UCSD-AML1 (cell line): ENCODE results near the gene AQP6.

ENCODE experiments used
- DNase-seq: peaks from one replicate; lab custom pipeline; 2025; ENCODE audit not compliant: unreplicated experiment; lab: John Stamatoyannopoulos, UW

Gene AQP6

DNA sequence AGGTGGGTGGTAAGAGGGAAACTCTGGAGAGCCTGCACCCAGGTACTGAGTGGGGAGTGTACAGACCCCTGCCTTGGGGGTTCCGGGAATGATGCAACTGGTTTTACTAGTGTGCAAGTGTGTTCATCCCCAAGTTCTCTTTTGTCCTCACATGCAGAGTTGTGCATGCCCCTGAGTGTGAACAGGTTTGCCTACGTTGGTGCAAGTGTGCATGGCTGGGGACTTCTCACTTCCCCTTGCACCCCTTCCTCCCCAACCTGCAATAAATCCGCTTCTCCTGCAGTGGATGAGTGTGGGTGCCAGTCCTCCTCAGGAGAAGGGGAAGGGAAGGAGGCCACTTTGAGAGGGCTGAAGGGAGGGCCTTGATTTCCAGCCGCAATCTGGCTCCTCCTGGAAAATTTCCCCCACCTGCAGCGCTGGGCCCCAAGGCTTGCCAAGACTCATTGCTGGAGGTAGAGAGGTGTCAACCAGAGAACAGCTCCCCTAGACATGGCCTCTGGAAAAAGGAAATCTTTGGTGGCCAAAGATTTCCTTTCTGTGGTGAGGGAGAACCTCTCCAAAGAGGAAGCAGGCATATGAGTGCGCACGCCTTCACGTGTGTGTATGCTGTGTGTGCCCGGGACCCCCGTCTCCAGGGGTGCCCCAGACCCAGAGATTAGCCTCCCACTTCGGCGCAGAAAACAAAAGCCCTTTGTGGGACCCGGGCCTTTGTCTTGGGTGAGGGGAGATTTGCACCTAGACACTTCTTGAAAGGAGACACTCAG is 16.7 kb upstream of the AQP6 start:
- DNase-seq: peak; percentile 36

DNA sequence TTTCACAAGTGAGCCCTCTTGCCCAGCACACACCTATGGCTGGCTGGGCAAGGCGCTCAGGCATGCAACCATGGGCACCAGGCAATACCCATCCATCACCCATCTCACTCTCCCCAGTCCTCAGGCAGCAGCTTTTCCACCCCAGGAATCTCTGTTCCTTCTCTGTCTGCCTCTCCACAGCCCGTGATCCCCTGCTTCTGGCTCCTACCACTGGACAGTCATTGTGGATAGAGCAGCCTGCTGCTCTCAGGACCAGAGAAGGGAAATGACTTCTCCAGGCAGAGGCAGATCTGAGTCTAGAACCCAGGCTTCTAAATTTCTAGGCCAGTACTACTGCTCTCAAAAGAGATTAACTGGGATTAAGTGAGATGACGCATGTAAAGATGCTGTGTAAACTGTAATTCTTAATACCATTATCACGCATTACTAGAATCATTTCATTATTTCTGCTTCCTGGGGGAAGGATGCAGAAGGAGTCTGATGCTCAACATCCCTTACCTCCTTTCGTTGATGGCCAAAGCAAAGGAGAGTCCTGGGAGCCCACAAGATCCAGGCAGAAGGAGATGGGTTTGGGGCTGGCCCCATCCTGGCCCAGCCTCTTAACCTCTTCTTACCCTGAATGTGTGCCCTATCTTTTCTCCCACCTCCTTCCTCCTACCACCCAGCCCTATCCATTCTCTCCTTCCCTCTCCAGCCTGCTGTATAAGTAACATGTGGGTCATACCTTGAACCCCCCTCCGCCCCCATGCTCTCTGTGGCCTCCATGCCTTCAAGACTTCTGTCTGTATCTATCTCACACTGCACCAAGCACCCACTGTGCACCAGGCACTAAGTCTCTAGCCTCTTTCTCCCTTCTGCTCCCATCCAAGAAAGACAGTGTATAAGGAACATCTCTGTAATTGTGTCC is 15.8 kb upstream of the AQP6 start:
- no peak for DNase-seq

DNA sequence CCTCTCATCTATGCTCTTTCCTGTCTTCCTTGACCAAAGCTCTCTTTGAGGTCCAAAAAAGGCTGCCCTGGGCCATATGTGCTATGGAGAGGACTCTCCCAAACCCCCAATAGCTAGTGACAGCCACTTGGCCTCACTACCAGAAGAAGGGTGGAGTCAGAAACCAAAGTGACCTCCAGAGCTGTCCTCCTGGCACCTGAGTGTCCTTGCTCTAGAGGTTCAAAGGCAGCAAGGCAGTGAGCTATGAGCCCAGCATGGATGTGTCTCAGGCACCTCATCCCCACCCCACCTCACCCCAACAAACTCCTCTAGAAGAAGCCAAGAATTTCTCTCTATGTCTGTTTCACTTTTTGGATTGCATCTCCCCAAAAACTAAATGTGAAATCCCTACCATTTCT is 15.2 kb upstream of the AQP6 start:
- no peak for DNase-seq

DNA sequence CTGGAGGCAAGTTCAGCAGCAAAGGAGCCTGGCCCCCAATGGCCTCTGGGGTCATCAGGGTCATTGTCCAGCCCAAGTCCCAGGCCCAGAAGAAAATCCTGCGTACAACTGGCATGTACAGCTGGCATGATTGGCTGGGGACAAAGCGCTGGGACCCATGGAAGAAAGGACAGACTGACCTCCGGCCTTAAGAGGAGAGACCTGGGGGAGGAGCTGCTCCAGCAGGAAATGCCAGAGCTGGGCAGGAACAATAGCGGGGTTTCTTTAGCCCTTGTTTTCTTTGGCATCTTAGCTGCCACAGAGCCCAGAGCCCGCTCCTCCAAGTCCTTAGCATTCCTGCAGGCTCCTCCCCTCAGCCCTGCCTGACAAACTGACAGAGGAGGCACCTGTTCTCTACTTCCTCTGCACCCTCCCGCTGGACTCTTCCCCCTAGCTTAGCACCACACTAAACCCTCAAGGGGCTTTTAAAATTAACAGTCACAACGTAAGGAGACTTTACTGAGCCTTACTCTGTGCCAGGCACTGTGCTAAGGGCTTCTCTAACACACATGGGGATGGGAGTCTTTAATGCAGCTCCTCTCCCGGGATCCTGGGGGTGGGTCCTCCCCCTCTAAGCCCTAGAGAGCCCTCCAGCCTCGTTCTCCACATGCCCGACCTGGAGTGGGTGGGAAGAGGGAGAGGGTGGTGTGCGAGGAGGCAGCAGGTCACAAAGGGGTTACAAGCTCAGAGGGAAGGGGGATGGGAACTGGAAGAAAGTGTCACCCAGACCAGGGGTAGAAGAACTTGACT is 12.9 kb upstream of the AQP6 start:
- no peak for DNase-seq

DNA sequence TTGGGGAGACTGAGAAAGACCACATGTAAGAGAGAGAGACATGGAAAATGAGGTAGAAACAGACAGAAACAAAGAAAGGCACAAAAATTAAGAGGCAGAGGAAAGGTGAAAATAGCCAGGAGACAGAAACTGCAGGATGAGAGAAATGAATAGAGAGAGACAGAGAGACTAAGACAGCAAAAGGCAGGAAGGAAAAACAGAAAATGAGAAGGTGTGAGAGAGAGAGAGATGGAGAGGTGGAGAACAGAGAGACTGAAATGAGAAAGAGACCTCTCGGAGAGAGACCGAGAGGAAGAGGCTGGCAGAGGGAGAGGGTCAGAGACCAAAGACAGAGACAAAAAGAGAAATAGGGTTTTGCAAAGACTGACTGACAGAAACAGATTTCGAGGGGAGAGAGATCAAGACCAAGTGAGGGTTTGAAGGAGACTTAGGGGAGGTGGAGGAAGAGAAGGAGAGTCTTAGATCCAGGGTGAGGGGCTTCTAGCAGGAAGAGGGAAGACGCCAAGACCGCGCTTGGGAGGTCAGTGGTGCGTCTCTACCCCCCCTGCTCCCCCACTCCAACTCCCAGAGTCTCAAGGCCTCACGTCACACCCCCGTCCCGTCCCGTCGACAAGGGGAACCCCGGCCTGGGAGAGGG is 12.2 kb upstream of the AQP6 start:
- DNase-seq: no peak

DNA sequence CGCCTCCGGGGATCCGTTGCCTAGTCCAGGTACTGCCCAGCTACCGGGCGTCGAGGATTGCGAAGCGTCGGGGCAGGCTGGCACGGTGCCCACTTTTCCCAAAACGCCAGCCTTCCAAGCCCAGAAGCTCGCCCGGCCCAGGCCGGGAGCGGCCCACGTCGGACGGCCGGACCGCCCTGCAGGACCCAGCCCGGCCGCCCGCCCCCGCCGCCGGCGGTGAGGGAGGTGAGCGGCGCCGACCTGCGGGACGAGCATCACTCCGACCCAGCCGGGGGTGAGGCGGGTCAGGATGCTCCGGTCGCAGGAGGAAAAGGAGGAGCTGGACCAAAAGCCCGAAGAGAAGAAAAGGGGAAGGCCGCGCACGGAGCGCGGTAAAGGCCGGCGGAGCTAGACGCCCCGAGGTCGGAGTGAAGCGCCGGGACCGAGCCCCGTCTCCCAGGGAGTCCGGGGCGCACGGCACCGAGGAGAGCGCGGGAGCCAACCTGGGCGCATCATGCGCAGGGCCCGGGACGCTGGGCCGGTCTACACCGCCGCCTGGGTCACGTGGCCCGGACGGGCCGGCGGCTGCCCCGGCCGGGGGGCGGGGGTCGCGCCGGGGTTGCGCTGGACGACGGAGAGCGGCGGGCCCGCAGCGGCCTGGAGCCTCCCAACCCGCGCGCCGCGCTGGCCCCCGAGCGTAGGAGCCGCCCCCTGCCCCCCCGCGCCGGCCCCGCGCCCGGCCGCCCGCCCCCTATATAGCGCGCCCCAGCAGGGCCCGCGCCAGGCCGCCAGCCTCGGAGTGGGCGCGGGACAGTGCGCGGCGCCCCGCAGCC is 11.4 kb upstream of the AQP6 start, which contains the start of gene AQP5:
TSS of gene AQP5 (plus strand) at position 762 of the 812 bp plus-strand sequence. CDS start 146 bp downstream, outside the sequence.
- DNase-seq: no peak

DNA sequence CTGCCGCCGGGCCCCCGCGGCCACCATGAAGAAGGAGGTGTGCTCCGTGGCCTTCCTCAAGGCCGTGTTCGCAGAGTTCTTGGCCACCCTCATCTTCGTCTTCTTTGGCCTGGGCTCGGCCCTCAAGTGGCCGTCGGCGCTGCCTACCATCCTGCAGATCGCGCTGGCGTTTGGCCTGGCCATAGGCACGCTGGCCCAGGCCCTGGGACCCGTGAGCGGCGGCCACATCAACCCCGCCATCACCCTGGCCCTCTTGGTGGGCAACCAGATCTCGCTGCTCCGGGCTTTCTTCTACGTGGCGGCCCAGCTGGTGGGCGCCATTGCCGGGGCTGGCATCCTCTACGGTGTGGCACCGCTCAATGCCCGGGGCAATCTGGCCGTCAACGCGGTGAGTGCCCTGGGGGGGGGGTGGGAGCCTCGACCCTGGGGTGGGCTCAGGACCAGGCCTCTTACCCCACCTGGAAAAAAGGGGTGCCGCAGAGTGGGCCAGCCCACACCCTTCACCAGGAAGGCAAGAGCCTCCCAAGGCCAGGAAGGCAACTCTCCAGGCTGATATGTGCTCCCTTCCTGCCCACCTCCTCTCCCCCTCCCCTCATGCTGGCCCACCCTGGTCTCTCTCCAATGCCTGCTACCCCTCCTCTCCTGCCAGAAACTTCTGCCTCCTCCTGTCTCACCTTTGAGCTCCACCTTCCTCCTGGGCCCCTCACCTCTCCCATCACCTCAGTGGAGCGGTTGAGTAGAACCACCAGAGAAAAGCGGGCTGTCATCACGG is 10.6 kb upstream of the AQP6 start:
- DNase-seq: no peak

DNA sequence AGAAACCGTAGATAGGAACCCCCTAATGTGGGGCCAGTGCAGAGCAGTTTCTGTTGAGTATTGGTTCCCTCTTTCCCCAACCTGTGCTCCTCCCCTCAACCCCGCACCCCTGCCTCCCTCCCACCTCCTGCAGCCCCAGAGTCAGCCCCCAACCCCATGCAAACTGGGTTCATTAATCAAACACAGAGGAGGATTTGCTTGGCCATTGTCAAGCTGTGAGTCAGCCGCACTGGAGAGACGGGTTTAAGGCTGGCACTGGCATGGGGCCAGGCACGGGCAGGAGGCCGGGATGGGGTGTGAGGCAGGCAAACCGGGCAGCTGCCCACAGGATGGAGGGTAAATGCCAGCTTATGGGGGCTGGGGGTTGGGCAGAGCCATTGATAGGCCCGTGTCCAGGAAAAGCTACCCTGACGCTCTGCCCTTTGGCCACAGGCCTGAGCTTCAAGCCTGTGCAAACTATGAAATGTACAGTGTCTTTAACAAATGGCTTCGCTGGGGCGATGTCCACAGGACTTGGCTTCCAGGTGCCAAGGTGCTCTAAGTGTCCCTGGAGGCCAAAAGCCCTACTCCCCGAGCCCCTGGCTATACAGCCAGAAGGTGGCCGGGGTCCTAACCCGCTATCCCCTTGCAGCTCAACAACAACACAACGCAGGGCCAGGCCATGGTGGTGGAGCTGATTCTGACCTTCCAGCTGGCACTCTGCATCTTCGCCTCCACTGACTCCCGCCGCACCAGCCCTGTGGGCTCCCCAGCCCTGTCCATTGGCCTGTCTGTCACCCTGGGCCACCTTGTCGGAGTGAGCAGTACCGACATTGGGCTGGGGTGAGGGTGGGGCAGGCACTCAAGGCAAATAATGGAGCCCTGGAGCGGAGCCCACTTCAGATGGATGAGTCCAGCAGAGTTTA is 9.6 kb upstream of the AQP6 start:
- no peak for DNase-seq

DNA sequence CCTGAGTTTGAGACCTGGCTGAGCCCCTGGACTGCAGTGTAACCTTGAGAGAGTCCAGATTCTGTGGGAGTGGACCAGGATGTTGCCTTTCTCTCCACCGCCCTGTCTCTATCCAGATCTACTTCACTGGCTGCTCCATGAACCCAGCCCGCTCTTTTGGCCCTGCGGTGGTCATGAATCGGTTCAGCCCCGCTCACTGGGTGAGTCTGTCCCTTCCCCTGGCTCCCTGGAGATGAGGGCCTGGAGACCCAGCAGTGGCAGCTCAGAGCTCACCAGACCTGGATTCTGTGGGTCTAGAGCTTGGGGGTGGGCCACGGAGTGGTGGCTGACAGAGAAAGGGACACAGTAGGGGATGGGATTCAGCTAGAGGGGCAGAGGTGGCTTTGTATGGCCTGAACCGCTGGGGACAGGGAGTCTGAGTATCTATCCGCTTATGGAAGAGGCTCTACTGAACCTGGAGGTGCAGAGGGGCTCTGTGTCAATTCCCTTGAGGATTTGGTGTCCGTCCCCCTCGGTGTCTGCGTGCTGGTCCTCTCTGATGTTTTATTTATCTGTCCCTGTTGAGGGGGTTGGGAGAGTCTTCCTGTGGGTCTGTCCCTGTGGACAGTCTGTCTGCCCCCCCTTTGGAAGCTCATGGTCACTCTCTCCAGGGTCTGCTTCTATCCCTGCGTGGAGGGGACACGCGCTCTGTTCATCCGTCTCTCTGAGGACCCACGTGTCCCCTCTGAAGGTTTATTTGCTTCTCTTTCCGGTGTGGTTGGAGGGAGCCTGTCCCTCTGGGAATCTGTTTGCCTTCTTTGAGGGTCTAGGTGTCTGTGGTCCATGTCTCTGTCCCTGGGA is 8.6 kb upstream of the AQP6 start:
- DNase-seq: no peak

DNA sequence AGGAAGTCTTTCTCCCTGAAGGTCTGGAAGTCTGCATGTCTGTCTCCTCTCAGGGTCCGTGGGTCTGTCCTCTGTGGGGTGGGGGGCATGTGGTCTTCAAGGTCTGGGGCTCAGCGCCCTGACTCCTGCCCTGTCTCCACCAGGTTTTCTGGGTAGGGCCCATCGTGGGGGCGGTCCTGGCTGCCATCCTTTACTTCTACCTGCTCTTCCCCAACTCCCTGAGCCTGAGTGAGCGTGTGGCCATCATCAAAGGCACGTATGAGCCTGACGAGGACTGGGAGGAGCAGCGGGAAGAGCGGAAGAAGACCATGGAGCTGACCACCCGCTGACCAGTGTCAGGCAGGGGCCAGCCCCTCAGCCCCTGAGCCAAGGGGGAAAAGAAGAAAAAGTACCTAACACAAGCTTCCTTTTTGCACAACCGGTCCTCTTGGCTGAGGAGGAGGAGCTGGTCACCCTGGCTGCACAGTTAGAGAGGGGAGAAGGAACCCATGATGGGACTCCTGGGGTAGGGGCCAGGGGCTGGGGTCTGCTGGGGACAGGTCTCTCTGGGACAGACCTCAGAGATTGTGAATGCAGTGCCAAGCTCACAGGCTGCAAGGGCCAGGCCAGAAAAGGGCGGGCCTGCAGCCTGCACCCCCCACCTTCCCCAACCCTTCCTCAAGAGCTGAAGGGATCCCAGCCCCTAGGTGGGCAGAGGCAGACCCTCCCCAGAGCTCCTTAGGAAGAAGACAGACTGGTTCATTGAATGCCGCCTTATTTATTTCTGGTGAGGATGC is 7.7 kb upstream of the AQP6 start:
- no peak for DNase-seq

DNA sequence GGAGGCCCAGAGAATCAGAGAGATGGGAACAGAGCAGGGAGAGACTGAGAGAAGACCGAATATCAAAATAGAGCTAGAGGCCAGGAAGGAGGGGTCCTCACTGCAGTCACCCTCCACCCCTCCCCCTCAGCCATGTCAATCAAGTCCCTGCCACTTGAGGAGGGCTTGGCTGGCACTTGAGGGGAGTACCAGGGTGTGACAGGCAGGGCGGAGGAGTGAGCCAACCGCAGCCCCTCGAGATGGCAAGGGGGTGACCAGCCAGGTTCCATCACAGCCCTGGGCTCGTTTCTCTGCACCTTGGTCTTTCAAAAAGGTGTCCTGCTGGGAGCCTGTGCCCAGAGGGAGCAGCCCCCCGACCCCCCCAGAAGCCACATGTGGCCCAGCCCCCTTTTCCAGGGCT is 6.9 kb upstream of the AQP6 start:
- no peak for DNase-seq

DNA sequence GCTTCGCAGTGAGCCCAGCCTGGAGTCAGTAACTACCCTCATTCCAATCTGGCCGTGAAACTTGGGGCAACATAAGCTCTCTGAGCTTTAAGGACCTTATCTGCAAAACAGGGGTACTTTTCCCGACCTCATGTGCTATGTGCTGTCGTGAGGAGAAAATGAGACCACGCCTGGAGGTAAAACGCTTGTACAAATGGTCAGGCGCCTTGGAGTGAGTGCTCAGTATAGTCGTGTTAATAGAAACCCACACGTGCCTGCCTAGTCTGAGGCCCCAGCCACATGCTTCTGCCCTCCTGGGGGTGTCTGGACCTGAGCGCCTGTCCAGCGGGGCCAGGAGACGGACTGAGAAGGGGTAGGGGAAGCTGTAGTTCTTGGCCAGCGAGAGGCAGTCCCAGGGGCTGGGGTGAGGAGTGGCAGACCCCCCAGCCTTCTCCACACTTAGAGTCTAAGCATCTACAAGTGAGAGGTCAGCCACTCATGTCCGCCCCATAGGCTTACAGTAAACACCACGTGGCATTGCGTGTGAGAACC is 6.2 kb upstream of the AQP6 start:
- DNase-seq: no peak

DNA sequence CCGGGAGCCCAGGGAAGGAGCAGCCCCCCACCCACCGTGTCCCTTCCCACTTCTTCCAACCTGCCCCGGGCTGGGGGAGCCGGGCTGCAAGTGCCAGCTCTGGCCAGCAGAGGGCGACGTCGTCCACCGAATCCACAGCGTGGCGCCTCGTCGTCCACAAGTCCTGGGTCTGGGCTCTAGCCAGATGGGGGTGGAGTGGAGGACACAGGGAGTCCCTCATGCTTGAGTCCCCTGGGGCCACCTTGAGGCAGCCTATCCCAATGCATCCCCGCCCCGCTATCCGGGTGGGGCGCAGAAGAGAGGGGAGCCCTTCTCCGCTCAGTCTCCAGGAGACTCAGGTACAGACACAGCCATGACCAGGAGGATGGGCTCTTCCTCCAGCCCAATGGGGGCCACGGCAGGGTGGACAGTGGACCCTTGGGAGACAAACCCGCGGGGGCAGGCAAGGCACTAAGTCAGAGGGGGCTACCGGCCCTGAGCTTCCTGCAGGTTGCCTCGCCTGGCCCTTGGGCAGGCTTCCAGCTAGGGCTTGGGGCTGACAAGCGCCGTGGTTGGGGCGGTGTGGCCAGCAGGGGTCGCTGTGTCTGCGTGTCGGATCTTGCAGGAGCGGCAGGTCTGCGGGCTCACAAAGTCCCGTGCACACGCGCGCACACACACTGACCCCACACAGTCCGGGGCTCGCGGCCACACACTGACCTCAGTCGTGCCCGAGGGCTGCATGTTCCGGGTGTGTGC is 5.5 kb upstream of the AQP6 start:
- peak; percentile 88 for DNase-seq

DNA sequence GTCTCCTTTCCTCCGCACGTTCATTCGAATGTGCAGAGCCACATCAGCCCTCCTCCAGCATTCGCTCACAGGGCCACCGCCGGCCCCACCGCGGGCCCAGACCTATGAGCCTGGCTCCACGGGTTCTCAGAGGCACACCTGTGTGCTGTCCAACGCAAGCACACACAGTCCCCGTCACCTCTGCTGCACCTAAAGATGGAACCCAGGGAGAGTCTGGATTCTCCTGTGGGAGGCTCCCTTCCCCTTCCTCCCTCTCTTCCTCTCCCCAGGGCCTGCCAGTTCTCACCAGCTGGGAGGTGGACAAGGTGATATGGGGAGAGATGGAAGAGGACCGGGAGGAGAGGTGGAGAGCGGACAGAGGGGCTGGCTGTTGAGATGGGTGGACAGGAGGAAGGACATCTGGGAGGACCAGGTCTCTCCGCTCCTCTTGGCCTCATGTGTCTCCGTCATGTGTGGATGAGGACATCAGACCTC is 4.9 kb upstream of the AQP6 start:
- no peak for DNase-seq

DNA sequence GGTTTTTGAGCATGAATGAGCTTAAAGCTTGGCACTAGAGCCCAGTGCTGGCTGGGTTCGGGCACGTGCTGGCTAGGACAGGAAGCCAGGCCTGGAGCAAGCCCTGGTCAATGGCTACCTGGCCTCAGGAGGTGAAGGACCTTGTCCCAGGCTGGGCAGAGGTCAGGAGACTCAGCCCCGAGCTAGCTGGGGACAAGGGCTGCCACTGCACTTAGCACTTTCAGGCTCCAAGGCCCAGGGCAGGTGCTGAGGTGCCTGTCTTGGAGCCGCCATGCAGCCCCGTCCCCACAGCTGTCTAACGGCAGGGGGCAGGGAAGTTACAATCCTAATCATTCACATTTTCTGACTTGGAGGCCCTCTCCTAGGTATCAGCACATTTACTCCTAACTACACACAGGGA is 4.3 kb upstream of the AQP6 start:
- no peak for DNase-seq

DNA sequence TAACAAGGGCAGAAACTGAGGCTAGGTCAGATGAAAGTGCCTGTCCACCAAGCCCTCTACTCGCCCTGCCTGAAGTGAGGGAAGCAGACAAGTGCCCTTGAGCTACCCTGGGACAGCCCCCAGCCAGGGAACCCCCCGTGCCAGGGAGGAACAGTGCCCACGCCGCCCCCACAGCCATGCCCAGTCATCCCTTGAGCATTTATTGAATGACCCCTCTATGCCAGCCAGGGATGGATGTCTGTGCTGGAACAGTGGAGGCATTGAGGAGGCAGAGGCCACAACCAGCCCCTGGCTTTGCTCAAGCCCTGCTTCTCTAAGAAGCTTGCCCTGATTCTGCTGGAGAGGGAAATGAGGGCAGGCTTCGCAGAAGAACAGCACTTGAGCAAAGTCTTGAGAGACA is 3.7 kb upstream of the AQP6 start:
- no peak for DNase-seq
